Non-pigmented ciliary epithelial cell (primary cell): ENCODE data around the gene DNAH11.
"Not testable (repeated sequence)": the region's sequence is repeated elsewhere in the genome, so short reads cannot be mapped to it uniquely, and the experiment has no call there.

Experiments used
- DNase-seq: peaks from one replicate; pipeline ENCODE4 v3.0.0-alpha.2; 2010; ENCODE audit warnings: low read depth

The DNAH11 gene

GRCh38 chr7:21927693-21928092 lies 384.9 kb downstream of the DNAH11 start:
- no peak for DNase-seq

GRCh38 chr7:21933293-21933692 lies 390.5 kb downstream of the DNAH11 start:
- not testable (repeated sequence) for DNase-seq

- no peak for DNase-seq
These were observed 392.0 kb downstream of the DNAH11 start for GRCh38 chr7:21934808-21935207.

- DNase-seq, result no peak
These were observed 395.6 kb downstream of the DNAH11 start for GRCh38 chr7:21938463-21938862.

DNA sequence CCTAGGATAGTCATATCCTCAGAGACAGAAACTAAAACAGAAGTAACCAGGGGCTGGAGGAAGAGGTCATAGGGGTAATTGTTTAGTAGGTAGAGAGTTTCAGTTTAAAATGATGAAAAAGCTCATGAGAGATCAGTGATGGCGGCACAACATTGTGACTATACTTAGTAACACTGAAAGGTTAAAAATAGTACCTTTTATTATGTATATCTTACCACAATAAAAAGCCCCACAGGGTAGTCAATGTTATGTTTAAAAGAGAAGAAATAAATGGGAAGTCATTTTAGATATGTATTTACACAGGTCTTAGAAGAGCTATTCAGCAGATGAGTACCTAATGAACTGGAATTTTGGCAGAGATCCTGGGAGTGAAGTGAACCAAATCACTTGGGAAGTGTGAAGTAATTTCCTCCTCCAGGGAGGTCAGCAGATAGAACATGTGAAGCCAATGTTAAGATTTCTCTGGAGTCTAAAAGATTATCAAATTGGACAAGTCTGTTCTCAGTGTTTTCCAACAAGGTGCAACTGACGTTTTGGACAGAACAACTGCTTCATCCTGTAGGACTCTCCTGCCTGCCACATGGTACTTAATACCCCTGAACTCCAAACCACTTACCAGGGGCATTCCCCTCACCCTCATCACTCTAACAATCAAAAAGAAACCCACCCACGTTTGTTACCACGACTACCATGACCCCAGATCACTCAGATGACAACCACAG lies 396.5 kb downstream of the DNAH11 start:
- no peak for DNase-seq

- no peak for DNase-seq
These were observed 397.1 kb downstream of the DNAH11 start for GRCh38 chr7:21939858-21940372.

GRCh38 chr7:21941611-21942141 lies 398.8 kb downstream of the DNAH11 start:
- DNase-seq, result no peak

GRCh38 chr7:21942955-21943354 lies 400.1 kb downstream of the DNAH11 start:
- no peak for DNase-seq

- no peak for DNase-seq
These were observed 400.6 kb downstream of the DNAH11 start for GRCh38 chr7:21943436-21943835.

DNA sequence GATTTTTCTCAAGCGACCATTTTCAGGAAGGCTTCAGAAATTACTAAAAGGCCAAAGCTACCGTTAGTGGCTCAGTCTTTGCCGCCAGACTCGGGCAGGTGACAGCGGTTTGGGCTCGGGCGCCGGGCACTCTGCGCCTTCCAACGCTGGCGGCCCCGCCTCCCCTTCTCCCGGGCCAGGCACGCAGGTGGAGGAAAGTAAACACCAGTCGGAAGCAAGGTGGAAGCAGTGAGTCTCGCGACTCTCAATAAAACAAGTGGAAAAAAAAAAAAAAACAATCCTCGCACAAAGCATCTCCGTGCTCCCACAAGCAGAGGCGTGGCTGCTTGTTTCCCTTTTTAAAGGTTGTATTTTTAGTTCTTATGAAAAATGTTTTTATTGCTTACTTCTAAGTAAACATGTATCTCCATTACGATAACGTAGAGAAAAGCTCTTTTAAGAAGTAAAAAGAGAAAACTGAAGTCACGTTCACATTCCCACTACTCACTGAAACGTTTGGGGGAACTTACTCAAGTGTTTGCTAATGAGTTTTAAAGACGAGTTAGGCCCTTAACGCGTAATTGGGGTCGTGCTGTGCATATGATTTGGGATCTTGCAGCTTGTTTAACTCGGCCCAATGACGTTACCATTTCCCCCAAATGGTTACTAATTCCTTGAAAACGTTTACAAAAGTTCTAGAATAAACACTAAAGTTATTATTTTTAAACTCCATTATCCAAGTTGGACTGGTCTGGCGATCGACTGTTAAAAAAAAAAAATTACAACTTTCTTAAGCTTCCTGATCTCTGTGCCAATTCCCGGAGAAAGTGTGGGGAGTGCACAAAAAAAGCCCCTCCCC lies 402.0 kb downstream of the DNAH11 start:
- DNase-seq, result no peak

DNA sequence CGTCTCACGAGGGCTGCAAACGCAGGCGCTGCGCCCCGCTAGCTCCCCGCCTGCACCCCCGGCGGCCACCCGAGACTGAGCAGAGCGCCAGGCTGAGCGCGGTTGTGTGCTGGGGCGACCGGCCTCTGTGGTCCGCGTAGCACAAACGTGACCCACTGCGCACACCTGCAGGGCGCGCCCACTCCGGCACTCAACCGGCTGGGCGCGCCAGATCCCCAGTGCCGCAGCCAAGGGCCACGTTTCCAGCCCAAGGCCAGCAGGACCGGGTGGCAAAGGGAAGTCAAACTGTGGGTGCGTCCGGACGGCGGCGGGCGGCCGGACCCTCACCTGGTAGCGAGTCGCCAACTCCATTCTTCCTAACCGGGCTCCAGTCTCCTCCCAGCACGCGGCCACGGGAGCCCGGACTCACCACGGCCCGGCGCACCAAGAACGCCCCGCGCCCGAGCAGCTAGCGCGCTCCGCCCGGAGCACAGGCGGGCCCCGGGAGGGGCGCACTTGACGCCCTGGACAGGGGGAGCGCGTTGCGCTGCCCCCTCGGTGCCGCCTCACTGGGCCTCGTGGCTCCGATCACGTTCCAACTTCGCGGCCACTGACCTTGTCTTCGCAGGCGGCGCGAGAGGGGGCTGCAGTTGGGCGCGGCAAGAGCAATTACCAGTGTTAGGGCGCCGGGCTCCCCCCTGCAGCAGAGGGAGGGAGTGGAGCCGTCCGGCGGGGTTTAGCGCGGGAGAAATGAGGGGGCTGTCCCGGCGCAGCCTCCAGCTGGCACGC lies 402.8 kb downstream of the DNAH11 start, which contains the start of gene CDCA7L:
Gene CDCA7L (minus strand): TSS at position 446 of the 768 bp plus-strand sequence. CDS start 95 bp downstream, at position 351.
- no peak for DNase-seq

GRCh38 chr7:21946222-21946709 lies 403.4 kb downstream of the DNAH11 start:
- no peak for DNase-seq

- DNase-seq, result no peak
These were observed 404.2 kb downstream of the DNAH11 start for GRCh38 chr7:21947056-21947455.

- DNase-seq, result no peak
These were observed 405.1 kb downstream of the DNAH11 start for GRCh38 chr7:21947946-21948345.

DNA sequence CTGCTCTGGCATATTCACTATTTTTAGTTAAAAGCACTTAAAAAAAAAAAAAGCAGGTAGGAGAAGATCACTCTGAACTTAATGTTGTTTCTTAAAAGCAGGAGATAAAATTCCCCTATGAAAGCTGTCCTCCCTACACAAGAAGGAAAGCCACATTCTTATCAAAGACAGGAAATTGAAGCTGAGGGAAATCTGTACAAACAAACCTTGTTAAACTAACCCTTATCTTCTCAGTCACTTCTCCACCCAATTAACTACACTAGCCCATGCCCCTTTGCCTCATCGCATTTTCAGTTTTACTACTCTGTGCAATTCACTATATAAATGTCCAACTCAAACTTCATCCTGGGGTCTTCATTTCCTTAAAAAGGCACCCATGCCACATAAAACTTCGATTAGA lies 405.5 kb downstream of the DNAH11 start:
- DNase-seq, result no peak

DNA sequence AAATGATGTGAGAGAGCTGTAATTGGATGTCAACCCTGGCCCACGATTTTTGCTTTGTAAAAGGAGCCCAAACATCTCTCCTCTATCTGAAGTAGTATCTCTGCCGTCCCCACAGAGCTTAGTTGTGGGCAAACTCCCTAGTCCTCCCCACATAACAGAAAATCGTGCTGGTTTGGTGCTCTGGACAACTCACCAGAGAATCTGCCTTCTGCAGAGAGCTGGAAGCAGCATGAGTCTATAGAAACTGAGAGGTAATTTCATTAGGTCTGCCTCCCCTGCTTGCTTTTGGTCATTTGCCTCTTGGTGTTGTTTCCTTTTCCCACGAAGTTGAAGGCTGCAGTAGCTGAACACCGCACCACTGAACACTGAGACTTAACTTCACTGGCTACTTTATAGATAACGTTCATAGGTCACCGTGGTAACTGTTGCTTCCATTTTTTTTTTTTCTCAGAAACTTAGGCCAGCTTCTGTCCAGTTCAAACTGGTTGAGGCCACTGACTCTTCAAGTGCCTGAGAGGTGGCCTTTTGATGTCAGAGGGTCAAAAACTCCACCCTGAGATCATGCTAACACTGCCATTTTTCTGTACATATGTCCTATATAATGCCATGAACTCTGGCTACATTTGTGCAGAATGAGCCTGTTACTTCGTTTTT lies 406.2 kb downstream of the DNAH11 start:
- DNase-seq, result no peak
